Activated CD8-positive, alpha-beta memory T cell treated with anti-CD3 and anti-CD28 coated beads for 24 hours (primary cell): Measurements from ENCODE around the gene HBEGF.

Experiments
- DNase-seq: peaks from one replicate; pipeline ENCODE4 v3.0.0-alpha.2; 2020

Gene HBEGF

GRCh38 chr5:140331638-140332037, 14.8 kb downstream of the HBEGF start:
- no peak for DNase-seq

- DNase-seq: no peak
These were observed 16.5 kb downstream of the HBEGF start for GRCh38 chr5:140329739-140330481.

DNA sequence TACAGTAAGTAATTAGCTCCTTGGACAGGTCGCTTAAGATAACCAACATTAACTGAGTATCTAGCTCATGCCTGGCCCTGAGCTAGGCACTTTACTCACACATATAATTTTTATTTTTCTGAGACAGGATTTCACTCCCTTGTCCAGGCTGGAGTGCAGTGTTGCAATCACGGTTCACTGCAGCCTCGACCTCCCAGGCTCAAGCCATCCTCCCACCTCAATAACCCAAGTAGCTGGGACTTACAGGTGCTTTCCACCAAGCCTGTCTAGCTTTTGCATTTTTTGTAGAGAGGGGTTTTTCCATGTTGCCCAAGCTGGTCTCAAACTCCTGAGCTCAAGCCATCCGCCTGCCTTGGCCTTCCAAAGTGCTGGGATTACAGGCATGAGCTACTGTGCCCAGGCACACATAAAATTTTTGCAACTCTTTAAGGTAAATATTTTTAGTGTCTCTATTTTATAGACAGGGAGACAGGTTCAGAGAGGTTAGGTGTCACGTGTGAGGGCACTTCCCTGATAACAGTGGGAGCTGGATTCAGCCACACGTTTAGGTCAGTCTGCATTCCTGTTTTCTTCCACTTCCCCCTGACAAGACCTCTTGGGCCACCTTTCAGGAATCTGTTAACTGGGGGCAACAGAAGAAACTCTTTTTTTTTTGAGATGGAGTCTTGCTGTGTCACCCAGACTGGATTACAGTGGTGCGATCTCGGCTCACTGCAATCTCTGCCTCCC, 18.2 kb downstream of the HBEGF start:
- DNase-seq: no peak

DNA sequence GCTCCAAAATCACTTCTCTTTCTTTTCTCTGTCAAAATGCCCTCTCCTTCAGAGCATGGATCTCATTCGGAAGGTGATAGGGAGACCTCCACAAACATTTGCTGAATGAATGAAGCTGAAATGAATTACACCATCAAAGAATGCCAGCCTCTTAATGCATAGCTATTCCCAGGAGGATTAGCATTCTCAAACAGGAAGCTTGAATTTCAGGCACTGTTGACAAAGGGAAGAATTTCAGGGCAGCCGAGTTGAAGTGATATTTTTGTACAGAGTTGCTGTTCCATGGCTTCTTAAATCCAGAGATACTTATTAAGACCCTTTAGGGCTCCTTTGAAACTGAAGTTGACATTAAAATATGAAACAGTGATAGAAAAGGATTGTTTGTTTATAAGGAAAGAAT, 18.8 kb downstream of the HBEGF start:
- DNase-seq: no peak

DNA sequence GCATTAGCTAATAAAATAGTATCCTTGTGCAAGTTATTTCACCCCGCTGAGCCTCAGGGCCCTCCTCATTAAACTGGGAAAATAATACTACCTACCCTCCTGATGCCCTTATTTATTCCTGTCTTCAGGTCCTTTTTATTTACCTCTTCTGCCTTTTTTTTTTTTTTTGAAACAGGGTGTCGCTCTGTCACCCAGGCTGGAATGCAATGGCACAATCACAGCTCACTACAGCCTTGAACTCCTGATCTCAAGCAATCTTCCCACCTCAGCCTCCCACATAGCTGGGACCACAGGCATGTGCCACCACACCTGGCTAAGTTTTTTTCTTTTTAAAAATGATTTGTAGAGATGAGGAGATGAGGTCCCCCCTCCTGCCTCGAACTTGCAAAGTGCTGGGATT, 20.9 kb downstream of the HBEGF start:
- no peak for DNase-seq

DNA sequence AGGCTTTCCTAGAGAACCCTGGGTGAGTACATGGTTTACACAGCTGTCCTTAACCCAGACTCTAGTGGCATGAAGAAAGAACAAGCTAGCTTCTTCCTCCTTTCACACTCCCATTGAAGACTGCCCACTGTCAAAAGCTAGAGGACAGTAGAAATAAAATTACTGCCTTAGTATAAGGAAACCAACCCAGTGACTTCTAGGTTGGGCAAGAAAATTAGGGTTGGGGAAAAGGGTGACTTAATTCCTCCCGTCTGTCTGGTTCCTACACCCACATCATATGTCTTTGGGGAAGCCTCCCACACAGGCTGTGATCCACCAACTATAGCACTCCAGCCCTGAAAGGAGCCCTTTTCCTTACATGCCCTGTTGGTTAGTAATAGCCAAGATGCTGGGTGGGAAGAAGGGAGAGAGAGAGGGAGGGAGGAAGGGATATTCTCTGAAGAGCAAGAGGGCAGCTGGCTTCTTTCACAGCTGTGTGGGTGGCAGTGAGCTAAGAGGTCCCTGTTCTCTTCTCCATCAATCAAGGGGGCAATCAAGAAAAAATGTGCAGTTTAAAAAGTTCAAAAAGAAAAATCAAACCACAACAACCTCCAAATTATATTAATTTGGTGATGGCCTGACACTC, 21.7 kb downstream of the HBEGF start:
- DNase-seq: no peak

DNA sequence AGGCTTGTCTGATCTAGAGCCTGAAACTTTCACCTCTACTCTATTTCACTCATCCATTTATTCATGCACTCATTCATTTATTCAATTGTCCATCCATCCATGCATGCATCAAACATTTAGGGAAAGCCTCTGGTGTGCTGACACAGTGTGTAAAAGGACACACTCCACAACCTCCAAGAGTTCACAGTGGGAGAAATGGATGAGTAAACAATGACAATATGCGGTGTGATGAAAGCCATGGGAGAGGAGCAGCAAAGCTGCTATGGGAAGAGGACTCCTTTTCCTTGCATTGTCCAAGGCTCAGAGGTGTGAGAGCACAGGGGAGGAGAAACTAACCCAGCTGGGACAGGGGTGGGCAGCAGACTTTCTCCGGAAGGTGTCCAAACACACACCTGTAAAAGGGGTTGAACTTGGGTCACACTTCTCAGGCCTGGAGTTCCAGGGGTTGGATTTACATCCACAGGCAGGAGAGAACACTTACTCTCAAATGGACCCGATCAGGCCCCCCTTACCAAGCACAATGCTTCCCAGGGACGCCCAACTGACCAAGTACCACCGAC, 22.3 kb downstream of the HBEGF start:
- DNase-seq: no peak

GRCh38 chr5:140322751-140323731, 23.4 kb downstream of the HBEGF start:
- no peak for DNase-seq

DNA sequence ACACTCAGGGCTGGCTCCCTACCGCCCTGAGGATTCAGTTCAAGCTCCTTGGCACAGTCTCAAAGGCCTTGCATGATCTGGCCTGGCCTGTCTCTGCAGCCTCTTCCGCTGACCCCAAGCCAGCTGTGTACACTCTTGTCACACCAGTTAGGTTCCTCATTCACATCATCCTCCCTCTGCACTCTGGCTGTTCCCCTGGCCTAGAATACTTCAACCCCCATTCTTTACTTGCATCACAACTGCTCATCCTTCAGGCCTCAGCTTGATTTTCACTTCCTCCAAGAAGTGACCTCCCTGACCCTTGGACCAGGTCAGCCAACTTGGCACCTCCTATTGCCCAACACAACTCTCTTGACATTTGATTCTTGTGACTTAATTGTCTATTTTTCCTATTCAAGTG, 24.6 kb downstream of the HBEGF start:
- no peak for DNase-seq

DNA sequence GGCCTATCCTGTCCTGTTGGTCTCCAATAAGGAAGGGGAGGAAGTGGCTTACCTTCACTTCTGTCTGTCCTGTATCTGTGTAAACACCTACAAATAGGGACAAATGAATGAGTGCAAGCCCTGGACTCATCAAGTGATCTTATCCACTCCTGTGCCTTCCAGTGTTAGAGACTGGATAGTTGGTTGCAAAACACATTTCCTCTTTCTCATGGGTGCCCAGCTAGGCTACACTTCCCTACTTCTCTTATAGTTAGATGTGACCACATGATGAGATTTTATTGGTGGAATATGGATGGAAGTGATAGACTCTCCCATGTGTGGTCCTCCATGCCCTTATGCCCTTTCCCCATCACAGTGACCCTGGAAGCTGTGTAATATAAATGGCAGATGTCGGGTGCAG, 26.6 kb downstream of the HBEGF start:
- no peak for DNase-seq

DNA sequence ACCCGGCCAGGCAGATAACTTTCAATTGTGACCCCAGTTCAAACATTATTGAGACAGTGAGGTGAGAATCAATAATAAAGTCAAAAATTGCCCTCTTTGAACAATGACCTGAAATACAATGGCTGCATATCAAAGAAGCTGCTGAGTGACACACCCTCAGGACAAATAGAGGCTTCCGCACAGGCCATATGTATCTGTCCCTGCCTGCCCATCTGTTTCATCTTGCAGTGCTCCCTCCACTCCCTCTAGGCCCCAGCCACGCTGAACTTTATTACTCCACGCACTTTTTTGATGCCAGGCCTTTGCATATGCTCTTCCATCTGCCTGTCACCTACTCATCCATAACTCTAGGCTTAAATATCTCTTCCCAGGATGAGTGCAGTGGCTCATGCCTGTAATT, 27.6 kb downstream of the HBEGF start:
- DNase-seq: no peak

DNA sequence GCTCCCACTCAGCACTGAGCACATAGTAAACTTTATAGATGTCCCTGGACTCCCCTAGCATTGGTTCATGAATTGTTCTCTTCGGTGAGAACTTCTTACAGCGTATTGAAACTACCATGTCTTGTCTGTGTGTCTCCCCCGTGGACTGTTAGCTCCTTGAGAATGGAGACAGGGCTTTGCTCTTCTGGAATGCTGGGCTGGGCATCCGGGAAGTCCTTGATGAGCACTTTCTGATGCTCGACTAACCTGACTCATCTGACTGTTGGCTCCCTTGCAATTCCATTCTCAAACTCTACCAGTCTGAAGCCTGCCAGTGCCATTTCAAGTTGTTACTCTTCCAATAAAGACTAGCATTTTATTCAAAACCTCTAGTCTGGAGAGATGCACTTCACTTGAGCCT, 28.5 kb downstream of the HBEGF start:
- DNase-seq: no peak

DNA sequence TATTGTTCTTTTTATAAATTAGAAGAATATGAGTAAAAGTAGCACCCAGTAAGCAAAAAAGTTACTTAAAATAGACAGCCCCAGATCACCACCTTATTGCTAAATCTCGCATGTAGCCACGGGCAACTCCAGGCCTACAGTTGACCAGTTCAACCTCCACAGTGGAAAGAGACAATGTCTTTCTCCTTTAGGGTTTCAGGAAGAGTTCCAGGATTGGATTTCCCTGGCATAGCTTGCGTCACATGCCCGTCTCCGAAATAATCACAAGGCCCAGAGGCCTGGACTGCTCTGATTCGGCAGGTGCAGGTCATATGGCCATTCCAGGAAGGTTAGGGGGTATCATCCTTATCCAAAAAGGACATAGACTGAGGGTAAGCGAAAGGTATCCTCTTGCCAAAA, 33.6 kb downstream of the HBEGF start:
- DNase-seq: no peak

DNA sequence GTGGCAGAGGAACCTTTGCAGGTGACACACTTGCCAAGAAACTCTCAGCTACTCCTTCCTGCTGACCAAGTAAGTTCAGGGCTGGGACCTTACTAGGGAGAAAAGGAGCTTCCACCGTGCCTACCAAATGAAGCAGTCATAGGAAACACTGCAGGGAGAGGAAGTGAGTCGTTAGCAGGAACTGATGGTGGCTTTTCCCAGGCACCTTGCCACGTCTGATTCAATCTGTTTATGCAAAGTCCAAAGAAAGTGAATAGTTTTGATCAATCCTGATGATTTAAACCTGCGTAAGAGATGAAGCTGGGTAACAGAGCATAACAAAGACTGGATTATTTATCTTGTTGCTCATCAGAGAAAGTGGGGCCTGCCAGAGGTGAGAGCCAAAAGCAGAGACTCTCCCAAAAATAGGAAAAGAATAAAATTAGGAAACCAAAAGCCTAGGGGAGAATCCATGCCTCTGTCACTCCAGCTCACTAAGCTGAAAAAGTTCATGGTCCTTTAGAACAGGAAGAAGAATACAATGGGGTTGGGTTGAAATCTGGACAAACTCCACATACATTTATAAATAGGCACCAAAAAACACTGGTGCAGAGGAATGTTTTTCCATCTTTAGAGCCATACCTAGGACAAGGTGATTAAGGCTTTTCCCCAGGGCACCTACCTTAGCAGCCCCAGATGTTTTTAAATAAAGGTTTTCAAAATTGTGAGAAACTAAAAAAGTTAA, 34.2 kb downstream of the HBEGF start:
- DNase-seq: no peak

DNA sequence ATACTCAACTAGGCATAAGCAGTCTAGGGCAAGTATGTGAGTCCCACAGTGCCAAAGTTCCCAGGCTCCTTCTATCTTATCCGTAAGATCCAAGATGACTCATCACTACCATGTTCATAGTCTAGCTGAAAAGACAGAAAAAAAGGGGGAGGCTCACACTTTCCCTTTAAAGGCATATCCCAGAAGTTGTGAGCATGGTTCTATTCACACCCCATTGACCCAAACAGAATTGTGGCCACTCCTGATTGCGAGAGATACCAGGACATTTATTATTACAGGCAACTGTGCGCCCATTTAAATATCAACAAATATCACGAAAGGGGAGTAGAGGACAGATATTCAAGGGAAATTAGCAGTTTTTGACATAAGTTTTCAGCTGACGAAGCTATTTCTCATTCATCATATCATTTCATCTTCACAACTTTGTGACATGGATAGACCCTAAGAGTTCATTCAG, 35.4 kb downstream of the HBEGF start:
- no peak for DNase-seq

DNA sequence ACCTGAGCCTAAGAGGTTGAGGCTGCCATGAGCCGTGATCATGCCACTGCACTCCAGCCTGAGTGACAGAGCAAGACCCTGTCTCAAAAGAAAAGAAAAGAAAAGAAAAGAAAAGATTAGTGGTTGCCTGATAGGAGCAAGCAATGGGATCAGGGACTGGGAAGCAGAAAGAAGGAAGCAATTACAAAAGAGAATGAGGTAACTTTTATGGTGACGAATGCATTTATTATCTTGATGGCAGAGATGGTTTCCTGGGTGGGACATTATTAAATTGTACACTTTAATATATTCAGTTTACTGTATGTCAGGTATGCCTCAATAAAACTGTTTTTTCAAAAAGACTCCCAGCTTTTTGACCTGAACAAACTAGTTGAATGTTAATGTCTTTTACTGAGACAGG, 36.0 kb downstream of the HBEGF start:
- no peak for DNase-seq

GRCh38 chr5:140309706-140310249, 36.6 kb downstream of the HBEGF start:
- DNase-seq: no peak

DNA sequence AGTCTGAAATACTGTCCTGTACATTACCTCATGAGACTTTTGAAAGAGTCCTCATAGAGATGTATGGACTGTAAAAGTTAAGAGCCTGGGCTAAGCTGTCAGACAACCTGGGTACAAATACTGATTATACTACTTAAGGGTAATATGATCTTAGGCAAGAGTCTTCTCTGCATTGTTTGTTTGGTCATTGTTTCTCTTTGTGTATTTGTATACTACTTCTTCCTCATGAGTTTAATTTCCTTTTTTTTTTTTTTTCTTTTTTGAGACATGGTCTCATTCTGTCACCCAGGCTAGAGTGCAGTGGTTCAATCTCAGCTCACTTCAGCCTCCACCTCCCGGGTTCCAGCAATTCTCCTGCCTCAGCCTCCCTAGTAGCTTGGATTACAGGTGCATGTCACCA, 40.9 kb downstream of the HBEGF start:
- DNase-seq: no peak

DNA sequence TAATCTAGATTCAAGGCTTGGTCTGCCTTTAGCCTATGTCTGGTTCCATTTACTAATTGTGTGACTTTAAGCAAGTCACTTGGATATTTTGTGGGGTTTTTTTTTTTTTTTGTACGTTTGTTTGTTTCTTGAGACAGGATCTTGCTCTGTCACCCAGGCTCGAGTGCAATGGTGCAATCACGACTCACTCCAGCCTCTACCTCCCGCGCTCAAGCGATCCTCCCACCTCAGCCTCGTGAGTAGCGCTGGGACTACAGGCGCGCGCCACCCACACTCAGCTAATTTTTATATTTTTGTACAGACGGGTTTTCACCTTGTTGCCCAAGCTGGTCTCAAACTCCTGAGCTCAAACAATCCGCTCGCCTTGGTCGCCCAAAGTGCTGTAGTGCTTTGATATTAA, 42.4 kb downstream of the HBEGF start:
- DNase-seq: no peak

GRCh38 chr5:140302786-140303639, 43.4 kb downstream of the HBEGF start, which contains the start of gene PFDN1:
TSS of gene PFDN1 (minus strand) at chr5:140303101. CDS start at chr5:140303073, 28 bp downstream.
- DNase-seq: peak; percentile 92
